Fibroblast of pulmonary artery (primary cell): ENCODE results near the gene PMFBP1.

Source experiments
- DNase-seq: peaks from one replicate; pipeline ENCODE4 v3.0.0-alpha.2; 2010; ENCODE audit warnings: low read depth
- H3K4me3 ChIP-seq: replicated peaks from 2 replicates; pipeline ENCODE4 v1.5.1; 2011; ENCODE audit warnings: low read depth, mild to moderate bottlenecking, control low read depth, low read length, moderate library complexity
- CTCF ChIP-seq: IDR thresholded peaks from 2 replicates; pipeline ENCODE4 v1.5.1; 2011; ENCODE audit warnings: mild to moderate bottlenecking, control low read depth, low read length, inconsistent platforms; ENCODE audit errors: missing control alignments

The PMFBP1 gene

GRCh38 chr16:72199761-72200337, 27.9 kb upstream of the PMFBP1 start:
- no peak overlapping the region for H3K4me3 ChIP-seq
- no peak for TF ChIP-seq CTCF
- no peak for DNase-seq

- no peak for DNase-seq
- TF ChIP-seq CTCF, result no peak
- H3K4me3 ChIP-seq, result no peak overlapping the region
Observed at GRCh38 chr16:72198771-72199201, 26.8 kb upstream of the PMFBP1 start.

- no peak for TF ChIP-seq CTCF
- H3K4me3 ChIP-seq, result no peak overlapping the region
- peak; percentile 93 for DNase-seq
Observed at GRCh38 chr16:72198021-72198711, 26.2 kb upstream of the PMFBP1 start.

GRCh38 chr16:72197545-72197944, 25.6 kb upstream of the PMFBP1 start:
- no peak for TF ChIP-seq CTCF
- H3K4me3 ChIP-seq, result no peak overlapping the region
- no peak for DNase-seq

- TF ChIP-seq CTCF, result peak; percentile 7
- no peak overlapping the region for H3K4me3 ChIP-seq
- DNase-seq, result no peak
Observed at GRCh38 chr16:72195609-72196008, 23.7 kb upstream of the PMFBP1 start.

GRCh38 chr16:72191551-72191950, 19.6 kb upstream of the PMFBP1 start:
- H3K4me3 ChIP-seq, result no peak overlapping the region
- no peak for TF ChIP-seq CTCF
- peak; percentile 20 for DNase-seq
